ENCODE measurements around the gene CLIP2.
"Not testable (repeated sequence)": the region's sequence is repeated elsewhere in the genome, so short reads cannot be mapped to it uniquely, and the experiment has no call there.

The CLIP2 gene

GRCh38 chr7:74289018-74289658 is at the start of gene CLIP2:
TSS of gene CLIP2 (plus strand) at chr7:74289407. CDS start at chr7:74317547, 28,140 bp downstream.
- peak; percentile 76 for DNase-seq (ENCODE audit: low read depth)
- H3K4me3 ChIP-seq (ENCODE audit: control insufficient read depth, low read depth, low read length), result peak within 1 kb of the TSS; percentile 81
- TF ChIP-seq CTCF (conservative IDR thresholded peaks at IDR 0.05; ENCODE audit: control insufficient read depth, insufficient read depth, low read depth, low read length), result no peak

- no peak overlapping the region for H3K4me3 ChIP-seq (ENCODE audit: control insufficient read depth, low read depth, low read length)
- DNase-seq (ENCODE audit: low read depth), result no peak
- no peak for TF ChIP-seq CTCF (conservative IDR thresholded peaks at IDR 0.05; ENCODE audit: control insufficient read depth, insufficient read depth, low read depth, low read length)
Measured at GRCh38 chr7:74240482-74240881, 48.7 kb upstream of the CLIP2 start.

DNA sequence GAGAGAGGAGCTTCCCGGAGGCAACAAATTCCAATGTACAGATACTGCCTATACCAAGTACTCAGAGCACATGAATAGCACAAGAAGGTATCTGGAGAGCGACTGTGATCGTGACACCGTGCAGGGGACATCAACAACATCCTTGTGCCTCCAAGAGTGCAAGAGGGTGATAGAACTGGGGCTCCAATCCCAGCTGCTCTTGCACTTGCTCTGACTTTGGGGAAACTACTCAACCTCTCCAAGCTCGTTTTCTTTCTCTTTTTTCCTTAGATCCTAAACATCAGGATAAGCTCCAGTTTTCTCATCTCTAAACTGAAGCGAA is 47.1 kb upstream of the CLIP2 start:
- no peak overlapping the region for H3K4me3 ChIP-seq (ENCODE audit: control insufficient read depth, low read depth, low read length)
- DNase-seq (ENCODE audit: low read depth), result no peak
- TF ChIP-seq CTCF (conservative IDR thresholded peaks at IDR 0.05; ENCODE audit: control insufficient read depth, insufficient read depth, low read depth, low read length), result no peak

GRCh38 chr7:74246497-74246896 is 42.7 kb upstream of the CLIP2 start:
- TF ChIP-seq CTCF (conservative IDR thresholded peaks at IDR 0.05; ENCODE audit: control insufficient read depth, insufficient read depth, low read depth, low read length), result no peak
- no peak overlapping the region for H3K4me3 ChIP-seq (ENCODE audit: control insufficient read depth, low read depth, low read length)
- DNase-seq (ENCODE audit: low read depth), result no peak

DNA sequence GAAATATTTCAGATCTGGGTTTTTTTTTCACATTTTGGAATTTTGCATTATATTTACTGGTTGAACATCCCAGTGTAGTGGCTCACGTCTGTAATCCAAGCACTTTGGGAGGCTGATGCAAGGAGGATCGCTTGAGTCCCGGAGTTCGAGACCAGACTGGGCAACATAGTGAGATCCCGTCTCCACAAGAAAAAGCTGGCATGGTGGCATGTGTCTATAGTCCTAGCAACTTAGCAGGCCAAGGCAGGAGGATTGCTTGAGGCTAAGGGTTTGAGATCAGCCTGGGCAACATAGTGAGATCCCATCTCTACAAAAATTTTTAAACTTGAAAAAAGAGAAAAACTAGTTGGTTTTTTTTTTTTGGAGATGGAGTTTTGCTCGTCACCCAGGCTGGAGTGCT is 41.1 kb upstream of the CLIP2 start:
- TF ChIP-seq CTCF (conservative IDR thresholded peaks at IDR 0.05; ENCODE audit: control insufficient read depth, insufficient read depth, low read depth, low read length), result no peak
- H3K4me3 ChIP-seq (ENCODE audit: control insufficient read depth, low read depth, low read length), result no peak overlapping the region
- no peak for DNase-seq (ENCODE audit: low read depth)

DNA sequence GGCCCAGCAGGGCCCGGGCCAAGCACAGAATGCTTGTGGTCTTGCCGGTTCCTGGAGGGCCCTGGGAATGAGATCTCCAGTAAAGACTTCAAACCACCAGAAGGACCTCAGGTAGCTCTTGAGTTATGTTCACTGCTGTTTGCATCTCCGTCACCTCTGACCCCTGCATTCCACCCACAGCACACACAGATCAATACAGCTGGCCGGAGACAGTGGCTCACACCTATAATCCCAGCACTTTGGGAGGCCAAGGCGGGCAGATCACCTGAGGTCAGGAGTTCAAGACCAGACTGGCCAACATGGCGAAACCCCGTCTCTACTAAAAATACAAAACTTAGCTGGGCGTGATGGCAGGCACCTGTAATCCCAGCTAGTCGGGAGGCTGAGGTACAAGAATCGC is 40.1 kb upstream of the CLIP2 start:
- H3K4me3 ChIP-seq (ENCODE audit: control insufficient read depth, low read depth, low read length); DNase-seq (ENCODE audit: low read depth): not testable (repeated sequence)

- H3K4me3 ChIP-seq (ENCODE audit: control insufficient read depth, low read depth, low read length), result no peak overlapping the region
- TF ChIP-seq CTCF (conservative IDR thresholded peaks at IDR 0.05; ENCODE audit: control insufficient read depth, insufficient read depth, low read depth, low read length), result no peak
- no peak for DNase-seq (ENCODE audit: low read depth)
Measured at GRCh38 chr7:74252893-74253292, 36.3 kb upstream of the CLIP2 start.

Data from fibroblast of mammary gland (primary cell).